DND-41 (cell line): Measurements from ENCODE around the gene SCGB2A2.

ENCODE experiments used
- EZH2 ChIP-seq: IDR thresholded peaks from 3 replicates; pipeline ENCODE4 v1.6.1; 2012; ENCODE audit warnings: borderline replicate concordance, low read depth, mild to moderate bottlenecking, moderate library complexity, low read length, inconsistent platforms; ENCODE audit not compliant: severe bottlenecking
- TF ChIP-seq, protein P1 (sequence below): IDR thresholded peaks from 2 replicates; pipeline ENCODE4 v1.5.1; 2012; ENCODE audit warnings: borderline replicate concordance, low read length, moderate library complexity, mild to moderate bottlenecking; ENCODE audit not compliant: poor library complexity, severe bottlenecking; ENCODE audit errors: extremely low read depth

- TF ChIP-seq EZH2 = no peak
- TF ChIP-seq, protein P1, sequence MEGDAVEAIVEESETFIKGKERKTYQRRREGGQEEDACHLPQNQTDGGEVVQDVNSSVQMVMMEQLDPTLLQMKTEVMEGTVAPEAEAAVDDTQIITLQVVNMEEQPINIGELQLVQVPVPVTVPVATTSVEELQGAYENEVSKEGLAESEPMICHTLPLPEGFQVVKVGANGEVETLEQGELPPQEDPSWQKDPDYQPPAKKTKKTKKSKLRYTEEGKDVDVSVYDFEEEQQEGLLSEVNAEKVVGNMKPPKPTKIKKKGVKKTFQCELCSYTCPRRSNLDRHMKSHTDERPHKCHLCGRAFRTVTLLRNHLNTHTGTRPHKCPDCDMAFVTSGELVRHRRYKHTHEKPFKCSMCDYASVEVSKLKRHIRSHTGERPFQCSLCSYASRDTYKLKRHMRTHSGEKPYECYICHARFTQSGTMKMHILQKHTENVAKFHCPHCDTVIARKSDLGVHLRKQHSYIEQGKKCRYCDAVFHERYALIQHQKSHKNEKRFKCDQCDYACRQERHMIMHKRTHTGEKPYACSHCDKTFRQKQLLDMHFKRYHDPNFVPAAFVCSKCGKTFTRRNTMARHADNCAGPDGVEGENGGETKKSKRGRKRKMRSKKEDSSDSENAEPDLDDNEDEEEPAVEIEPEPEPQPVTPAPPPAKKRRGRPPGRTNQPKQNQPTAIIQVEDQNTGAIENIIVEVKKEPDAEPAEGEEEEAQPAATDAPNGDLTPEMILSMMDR = no peak
Observed at GRCh38 chr11:62237499-62237898, 32.5 kb upstream of the SCGB2A2 start.
